ENCODE data around the gene C1orf216. TPM values are rescaled to one million over a fixed set of nuclear protein-coding genes. Genes with fewer than 3 reads are reported as not detected.

C1orf216 gene, protein sequence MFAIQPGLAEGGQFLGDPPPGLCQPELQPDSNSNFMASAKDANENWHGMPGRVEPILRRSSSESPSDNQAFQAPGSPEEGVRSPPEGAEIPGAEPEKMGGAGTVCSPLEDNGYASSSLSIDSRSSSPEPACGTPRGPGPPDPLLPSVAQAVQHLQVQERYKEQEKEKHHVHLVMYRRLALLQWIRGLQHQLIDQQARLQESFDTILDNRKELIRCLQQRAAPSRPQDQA
- polyA plus RNA-seq (2013), result 17.7 TPM

DNA sequence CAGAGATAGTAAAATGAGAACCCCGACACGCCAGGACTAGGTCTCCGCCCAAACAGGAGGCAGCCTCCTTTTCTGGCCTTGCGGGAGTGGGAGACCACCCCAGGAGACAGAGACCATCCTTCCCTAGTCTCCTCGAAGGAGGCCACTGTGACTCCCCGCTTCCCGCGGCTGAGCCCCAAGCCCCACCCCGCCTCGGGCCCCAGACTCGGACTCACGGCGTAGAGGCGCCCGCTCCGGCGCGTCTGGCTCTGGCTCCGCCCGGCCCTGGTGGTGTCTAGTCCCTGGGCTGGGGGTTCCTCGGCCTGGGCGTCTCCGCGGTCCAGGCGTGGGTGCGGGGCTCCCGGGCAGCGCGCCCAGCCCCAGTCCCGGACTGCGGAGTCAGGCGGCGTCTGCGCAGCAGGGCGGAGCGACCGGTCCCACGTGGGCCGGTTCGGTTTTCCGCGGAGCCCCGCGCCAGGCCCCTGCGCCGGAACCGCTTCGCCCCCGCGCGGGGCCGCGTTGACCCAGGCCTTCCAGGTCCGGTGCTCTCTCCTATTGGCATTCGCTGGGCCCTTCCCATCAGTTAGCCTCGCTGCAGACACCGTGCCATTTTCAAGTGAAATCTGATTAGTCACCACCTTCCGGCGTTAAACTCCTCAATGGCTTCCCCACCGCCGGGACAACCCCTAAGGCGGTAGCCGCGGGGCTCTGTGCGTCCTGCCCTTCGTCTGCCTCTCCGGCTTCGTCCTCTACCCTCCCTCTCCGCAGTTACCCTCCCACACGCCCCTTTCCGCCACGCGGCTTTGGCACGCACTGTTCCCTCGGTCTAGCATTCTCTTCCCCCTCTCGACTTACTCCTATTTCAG is at the start of gene C1orf216:
Gene C1orf216, minus strand, starts transcription at position 393 of the 845 bp plus-strand sequence. CDS start 2,563 bp downstream, outside the sequence.
- ChIA-PET CTCF (interaction anchor here (0.7 to 6.4 kb wide), 2 partner anchors 72 to 152 kb away, joined by 3 to 68 read pairs; no protein-coding TSS in a partner anchor), POLR2A (interaction anchor here (0.6 kb wide), 1 partner anchor 15 kb away, joined by 3 read pairs; no protein-coding TSS in a partner anchor)
- peak within 1 kb of the TSS; percentile 50 to 80 for H3K27ac ChIP-seq (ENCODE audit: insufficient read depth in 1 of 2, low read depth in 1 of 2, low read length in 2 of 2, poor library complexity in 1 of 2, severe bottlenecking in 2 of 2)
- no peaks in the 10 kb centered on the region for H3K27me3 ChIP-seq (replicated peaks in 2 of 5; ENCODE audit: control insufficient read depth in 4 of 5, insufficient read depth in 5 of 5, low read length in 4 of 5)
- no peaks in the 10 kb centered on the region for H3K9me3 ChIP-seq (ENCODE audit: control extremely low read depth in 1 of 5, control insufficient read depth in 4 of 5, insufficient read depth in 2 of 5, low read depth in 1 of 5, low read length in 4 of 5)
- DNase-seq, result peak; percentile 45 to 88 (median 85)
- peak within 1 kb of the TSS; percentile 56 to 90 (median 77) for H3K4me3 ChIP-seq (ENCODE audit: control insufficient read depth in 1 of 7, extremely low read depth in 1 of 7, insufficient read depth in 4 of 7, low read depth in 2 of 7, low read length in 6 of 7)
- WGBS (ENCODE audit: insufficient coverage), result under 1% methylated on average over 74 of the region's 76 CpGs
- H3K4me1 ChIP-seq (ENCODE audit: control extremely low read depth in 1 of 4, control insufficient read depth in 4 of 4, insufficient read depth in 4 of 4, low read length in 3 of 4), result peaks cover 0 to 42% (median 35%) of the 10 kb centered on the region in 4 experiments
- H3K36me3 ChIP-seq (ENCODE audit: control insufficient read depth in 4 of 4, insufficient read depth in 4 of 4, low read length in 3 of 4), result peaks cover 7 to 30% (median 15%) of the 10 kb centered on the region in 4 experiments

DNA sequence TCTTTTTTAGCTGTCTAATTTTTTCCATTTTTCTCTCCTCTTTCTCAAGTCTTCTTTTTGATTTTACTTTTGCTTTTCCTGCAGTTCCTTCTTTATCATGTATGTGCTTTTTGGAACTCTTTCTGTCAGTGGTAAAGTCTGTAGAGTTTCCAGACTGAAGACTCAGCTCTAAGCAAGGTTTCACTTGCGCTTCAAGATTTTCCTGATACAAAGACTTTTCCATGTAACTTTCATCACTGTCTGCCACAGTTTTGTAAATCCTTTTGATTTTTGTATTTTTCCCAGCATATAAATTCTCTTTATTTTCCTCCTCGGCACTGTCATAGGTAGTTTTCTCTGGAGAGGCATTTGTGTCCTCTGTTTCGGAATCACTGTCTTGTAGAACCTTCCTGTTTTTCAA is 45.6 kb upstream of the C1orf216 start:
- Histone ChIP-seq H3K36me3 (ENCODE audit: control insufficient read depth in 4 of 4, insufficient read depth in 4 of 4, low read length in 3 of 4) (peaks cover 2 to 33% (median 6%) of the 10 kb centered on the region in 4 experiments), H3K27me3 (replicated peaks in 2 of 5; ENCODE audit: control insufficient read depth in 4 of 5, insufficient read depth in 5 of 5, low read length in 4 of 5) (no peaks in the 10 kb centered on the region), H3K27ac (ENCODE audit: insufficient read depth in 1 of 2, low read depth in 1 of 2, low read length in 2 of 2, poor library complexity in 1 of 2, severe bottlenecking in 2 of 2) (no peak overlapping the region), H3K4me3 (ENCODE audit: control insufficient read depth in 1 of 7, extremely low read depth in 1 of 7, insufficient read depth in 4 of 7, low read depth in 2 of 7, low read length in 6 of 7) (no peak overlapping the region), H3K9me3 (ENCODE audit: control extremely low read depth in 1 of 5, control insufficient read depth in 4 of 5, insufficient read depth in 2 of 5, low read depth in 1 of 5, low read length in 4 of 5) (no peaks in the 10 kb centered on the region), H3K4me1 (ENCODE audit: control extremely low read depth in 1 of 4, control insufficient read depth in 4 of 4, insufficient read depth in 4 of 4, low read length in 3 of 4) (peaks cover 7 to 35% (median 17%) of the 10 kb centered on the region in 4 experiments)
- POLR2A ChIA-PET, result no interaction called here
- no peak for DNase-seq
- CTCF ChIA-PET, result no interaction called here
- 100% methylated on average over 1 of the region's 3 CpGs for WGBS (ENCODE audit: insufficient coverage)

DNA sequence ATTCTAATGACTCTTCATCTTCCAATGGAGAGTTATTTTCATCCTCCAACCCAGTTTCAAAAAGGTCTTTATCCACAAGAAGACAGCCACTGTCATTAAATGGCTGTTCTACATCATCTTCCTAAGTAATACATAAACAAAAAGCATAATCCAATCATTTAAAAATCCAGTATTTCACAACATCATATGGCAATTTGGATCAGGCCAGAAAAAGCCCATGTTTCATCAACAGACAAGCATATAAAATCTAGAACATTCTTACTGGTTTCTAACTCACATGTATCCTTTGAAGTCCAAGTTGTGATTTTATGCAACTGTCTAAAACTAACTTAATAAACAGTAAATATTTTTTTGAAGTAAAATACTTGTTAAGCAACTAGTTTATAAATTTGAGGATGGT is 44.5 kb upstream of the C1orf216 start:
- H3K27me3 ChIP-seq (replicated peaks in 2 of 5; ENCODE audit: control insufficient read depth in 4 of 5, insufficient read depth in 5 of 5, low read length in 4 of 5), result no peaks in the 10 kb centered on the region
- ChIA-PET CTCF (interaction anchor here (1.4 to 2.0 kb wide), 2 partner anchors 26 to 37 kb away, joined by 4 to 7 read pairs; no protein-coding TSS in a partner anchor), POLR2A (no interaction called here)
- H3K27ac ChIP-seq (ENCODE audit: insufficient read depth in 1 of 2, low read depth in 1 of 2, low read length in 2 of 2, poor library complexity in 1 of 2, severe bottlenecking in 2 of 2), result no peak overlapping the region
- no peaks in the 10 kb centered on the region for H3K9me3 ChIP-seq (ENCODE audit: control extremely low read depth in 1 of 5, control insufficient read depth in 4 of 5, insufficient read depth in 2 of 5, low read depth in 1 of 5, low read length in 4 of 5)
- no peak overlapping the region for H3K4me3 ChIP-seq (ENCODE audit: control insufficient read depth in 1 of 7, extremely low read depth in 1 of 7, insufficient read depth in 4 of 7, low read depth in 2 of 7, low read length in 6 of 7)
- DNase-seq, result no peak
- peaks cover 6 to 26% (median 10%) of the 10 kb centered on the region in 4 experiments for H3K4me1 ChIP-seq (ENCODE audit: control extremely low read depth in 1 of 4, control insufficient read depth in 4 of 4, insufficient read depth in 4 of 4, low read length in 3 of 4)
- H3K36me3 ChIP-seq (ENCODE audit: control insufficient read depth in 4 of 4, insufficient read depth in 4 of 4, low read length in 3 of 4), result peaks cover 2 to 42% (median 8%) of the 10 kb centered on the region in 4 experiments

GRCh38 chr1:35762141-35762540 is 43.5 kb upstream of the C1orf216 start:
- H3K4me1 ChIP-seq (ENCODE audit: control extremely low read depth in 1 of 4, control insufficient read depth in 4 of 4, insufficient read depth in 4 of 4, low read length in 3 of 4), result peaks cover 6 to 26% (median 10%) of the 10 kb centered on the region in 4 experiments
- ChIA-PET CTCF (interaction anchor here (1.4 to 2.0 kb wide), 2 partner anchors 25 to 35 kb away, joined by 4 to 7 read pairs; no protein-coding TSS in a partner anchor), POLR2A (no interaction called here)
- peak overlapping the region in 1 of 2 experiments; percentile 35 for H3K27ac ChIP-seq (ENCODE audit: insufficient read depth in 1 of 2, low read depth in 1 of 2, low read length in 2 of 2, poor library complexity in 1 of 2, severe bottlenecking in 2 of 2)
- H3K36me3 ChIP-seq (ENCODE audit: control insufficient read depth in 4 of 4, insufficient read depth in 4 of 4, low read length in 3 of 4), result peaks cover 2 to 50% (median 10%) of the 10 kb centered on the region in 4 experiments
- WGBS (ENCODE audit: insufficient coverage), result no CpG with 5 or more reads among the region's 2 CpGs
- peak; percentile 48 to 76 (median 65) for DNase-seq
- no peaks in the 10 kb centered on the region for H3K27me3 ChIP-seq (replicated peaks in 2 of 5; ENCODE audit: control insufficient read depth in 4 of 5, insufficient read depth in 5 of 5, low read length in 4 of 5)
- peak overlapping the region in 1 of 7 experiments; percentile 7 for H3K4me3 ChIP-seq (ENCODE audit: control insufficient read depth in 1 of 7, extremely low read depth in 1 of 7, insufficient read depth in 4 of 7, low read depth in 2 of 7, low read length in 6 of 7)
- no peaks in the 10 kb centered on the region for H3K9me3 ChIP-seq (ENCODE audit: control extremely low read depth in 1 of 5, control insufficient read depth in 4 of 5, insufficient read depth in 2 of 5, low read depth in 1 of 5, low read length in 4 of 5)

GRCh38 chr1:35756064-35756463 is 37.4 kb upstream of the C1orf216 start:
- POLR2A ChIA-PET, result no interaction called here

GRCh38 chr1:35753626-35754260 is 35.1 kb upstream of the C1orf216 start:
- ChIA-PET POLR2A (no interaction called here), CTCF (interaction anchor here (1.2 to 7.2 kb wide), 2 partner anchors 16 to 27 kb away, joined by 3 to 28 read pairs; no protein-coding TSS in a partner anchor)
- no peak overlapping the region for H3K4me3 ChIP-seq (ENCODE audit: control insufficient read depth in 1 of 7, extremely low read depth in 1 of 7, insufficient read depth in 4 of 7, low read depth in 2 of 7, low read length in 6 of 7)
- peaks cover 0 to 50% (median 2%) of the 10 kb centered on the region in 4 experiments for H3K36me3 ChIP-seq (ENCODE audit: control insufficient read depth in 4 of 4, insufficient read depth in 4 of 4, low read length in 3 of 4)
- DNase-seq, result no peak
- H3K27ac ChIP-seq (ENCODE audit: insufficient read depth in 1 of 2, low read depth in 1 of 2, low read length in 2 of 2, poor library complexity in 1 of 2, severe bottlenecking in 2 of 2), result no peak overlapping the region
- WGBS (ENCODE audit: insufficient coverage), result 93% methylated on average over 3 of the region's 4 CpGs
- no peaks in the 10 kb centered on the region for H3K9me3 ChIP-seq (ENCODE audit: control extremely low read depth in 1 of 5, control insufficient read depth in 4 of 5, insufficient read depth in 2 of 5, low read depth in 1 of 5, low read length in 4 of 5)
- no peaks in the 10 kb centered on the region for H3K27me3 ChIP-seq (replicated peaks in 2 of 5; ENCODE audit: control insufficient read depth in 4 of 5, insufficient read depth in 5 of 5, low read length in 4 of 5)
- H3K4me1 ChIP-seq (ENCODE audit: control extremely low read depth in 1 of 4, control insufficient read depth in 4 of 4, insufficient read depth in 4 of 4, low read length in 3 of 4), result no peaks in the 10 kb centered on the region

More at GRCh38 chr1:35756064-35756463, 37.4 kb upstream of the C1orf216 start:
- Histone ChIP-seq H3K4me1 (ENCODE audit: control extremely low read depth in 1 of 4, control insufficient read depth in 4 of 4, insufficient read depth in 4 of 4, low read length in 3 of 4) (no peaks in the 10 kb centered on the region), H3K4me3 (ENCODE audit: control insufficient read depth in 1 of 7, extremely low read depth in 1 of 7, insufficient read depth in 4 of 7, low read depth in 2 of 7, low read length in 6 of 7) (no peak overlapping the region), H3K27ac (ENCODE audit: insufficient read depth in 1 of 2, low read depth in 1 of 2, low read length in 2 of 2, poor library complexity in 1 of 2, severe bottlenecking in 2 of 2) (no peak overlapping the region), H3K27me3 (replicated peaks in 2 of 5; ENCODE audit: control insufficient read depth in 4 of 5, insufficient read depth in 5 of 5, low read length in 4 of 5) (no peaks in the 10 kb centered on the region), H3K9me3 (ENCODE audit: control extremely low read depth in 1 of 5, control insufficient read depth in 4 of 5, insufficient read depth in 2 of 5, low read depth in 1 of 5, low read length in 4 of 5) (no peaks in the 10 kb centered on the region), H3K36me3 (ENCODE audit: control insufficient read depth in 4 of 4, insufficient read depth in 4 of 4, low read length in 3 of 4) (peaks cover 2 to 53% (median 10%) of the 10 kb centered on the region in 4 experiments)
- DNase-seq, result no peak
- WGBS (ENCODE audit: insufficient coverage), result no CpG with 5 or more reads among the region's 1 CpG
- CTCF ChIA-PET, result interaction anchor here (0.6 to 7.2 kb wide), 6 partner anchors 10 to 109 kb away, joined by 3 to 28 read pairs (median 4); partner anchors contain the start of gene CLSPN
